GM04504 (cell line): ENCODE measurements around the gene ENO2.

Experiments
- DNase-seq: peaks from one replicate; pipeline ENCODE4 v3.0.0-alpha.2; 2012; ENCODE audit warnings: low read depth

Gene ENO2

GRCh38 chr12:6932766-6933165 lies 18.4 kb downstream of the ENO2 start:
- no peak for DNase-seq

GRCh38 chr12:6934110-6934509 lies 19.7 kb downstream of the ENO2 start:
- DNase-seq: no peak

- DNase-seq: no peak
These were observed 21.2 kb downstream of the ENO2 start for GRCh38 chr12:6935371-6936193.

- no peak for DNase-seq
These were observed 21.8 kb downstream of the ENO2 start for GRCh38 chr12:6936194-6936635.

GRCh38 chr12:6936636-6937480 lies 22.5 kb downstream of the ENO2 start:
- DNase-seq: no peak

GRCh38 chr12:6937481-6938352 lies 23.3 kb downstream of the ENO2 start:
- DNase-seq: peak; percentile 85

GRCh38 chr12:6938353-6939190 lies 24.2 kb downstream of the ENO2 start:
- DNase-seq: no peak

- DNase-seq: no peak
These were observed 24.8 kb downstream of the ENO2 start for GRCh38 chr12:6939191-6939540.

GRCh38 chr12:6941267-6941666 lies 26.9 kb downstream of the ENO2 start:
- no peak for DNase-seq

GRCh38 chr12:6941782-6942181 lies 27.4 kb downstream of the ENO2 start:
- no peak for DNase-seq

- DNase-seq: no peak
These were observed 27.9 kb downstream of the ENO2 start for GRCh38 chr12:6942331-6942665.

GRCh38 chr12:6943389-6943721 lies 29.0 kb downstream of the ENO2 start:
- DNase-seq: peak; percentile 82

- peak; percentile 69 for DNase-seq
These were observed 29.5 kb downstream of the ENO2 start, which contains the start of the genes C12orf57 and RNU7-1 for GRCh38 chr12:6943722-6944380. Gene C12orf57, plus strand, starts transcription at chr12:6944022. Its CDS starts 100 bp downstream, at chr12:6944122. Gene RNU7-1, plus strand, starts transcription at chr12:6943816.

GRCh38 chr12:6944381-6945186 lies 30.2 kb downstream of the ENO2 start:
- DNase-seq: peak; percentile 75

- no peak for DNase-seq
These were observed 31.2 kb downstream of the ENO2 start for GRCh38 chr12:6945613-6946012.

- no peak for DNase-seq
These were observed 31.9 kb downstream of the ENO2 start for GRCh38 chr12:6946033-6946919.

- DNase-seq: no peak
These were observed 32.6 kb downstream of the ENO2 start for GRCh38 chr12:6946920-6947374.

GRCh38 chr12:6947615-6948014 lies 33.2 kb downstream of the ENO2 start:
- no peak for DNase-seq
